ENCODE results near the gene RPS6KB2. TPM values are rescaled to one million over a fixed set of nuclear protein-coding genes. Genes with fewer than 3 reads are reported as not detected.

Gene RPS6KB2
- total and polyA plus RNA-seq, 2 experiments from 2014 or later, result 29.5 to 41.3 TPM

DNA sequence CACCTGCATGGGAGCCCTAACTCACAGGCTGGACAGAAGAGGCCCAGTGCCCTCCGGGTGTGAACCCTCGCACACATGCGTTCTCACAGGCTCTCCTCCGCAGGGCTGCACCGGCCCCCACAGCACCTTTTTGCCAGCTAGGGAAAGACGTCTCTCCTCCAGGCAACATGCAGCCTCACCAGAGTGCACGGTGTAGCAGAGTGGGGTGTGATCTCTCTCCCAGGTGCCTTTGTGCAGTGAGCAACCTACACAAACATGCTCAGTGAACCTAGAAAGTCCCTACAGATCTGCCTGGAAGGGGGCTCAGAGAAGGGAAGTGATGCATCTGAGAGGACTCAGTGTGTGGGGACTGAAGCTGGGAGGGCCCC is 16.5 kb upstream of the RPS6KB2 start:
- Histone ChIP-seq H3K36me3 (ENCODE audit: insufficient read depth) (no peaks in the 10 kb centered on the region), H3K4me3 (no peak overlapping the region), H3K27ac (ENCODE audit: low read depth) (no peak overlapping the region), H2AFZ (no peak overlapping the region), H3K79me2 (replicated peaks; ENCODE audit: insufficient read depth) (no peaks in the 10 kb centered on the region), H3K9me2 (ENCODE audit: insufficient read depth) (no peaks in the 10 kb centered on the region), H3K4me2 (no peak overlapping the region), H3K27me3 (ENCODE audit: insufficient read depth) (peaks cover 11% of the 10 kb centered on the region; the same call in 1 of the 2 replicates), H4K20me1 (replicated peaks; ENCODE audit: insufficient read depth) (no peaks in the 10 kb centered on the region), H3K4me1 (ENCODE audit: insufficient read depth) (peaks cover 12% of the 10 kb centered on the region; the same call in 1 of the 2 replicates), H3F3A (replicated peaks; ENCODE audit: low read depth) (no peaks in the 10 kb centered on the region)
- H3K4me3 Mint-ChIP-seq, result no peak overlapping the region
- H3K36me3 Mint-ChIP-seq (ENCODE audit: low read depth), result no peaks in the 10 kb centered on the region
- peaks cover 35% of the 10 kb centered on the region for H3K27me3 Mint-ChIP-seq (ENCODE audit: insufficient read depth, low read depth, poor library complexity)
- DNase-seq (ENCODE audit: low spot score) (no peak), ATAC-seq (no peak)
- no peak overlapping the region for H3K27ac Mint-ChIP-seq
- TF ChIP-seq ZNF331 (CRISPR knock-in tag; IDR thresholded peaks at IDR 0.05; ENCODE audit: low read depth), result no peak
- no peak for TF ChIP-seq NANOG (IDR thresholded peaks at IDR 0.05; ENCODE audit: borderline replicate concordance)
- TF ChIP-seq CTCF (conservative IDR thresholded peaks at IDR 0.05; ENCODE audit: low read depth in 2 of 2), result no peak
- TF ChIP-seq ZNF114 (CRISPR knock-in tag; IDR thresholded peaks at IDR 0.05), result no peak
- no peak for TF ChIP-seq EZH2 (IDR thresholded peaks at IDR 0.05; ENCODE audit: low read depth, unreplicated experiment)
- no peak for TF ChIP-seq JUNB (IDR thresholded peaks at IDR 0.05; ENCODE audit: unreplicated experiment)
- no peak for TF ChIP-seq EZH2phosphoT487 (IDR thresholded peaks at IDR 0.05; ENCODE audit: unreplicated experiment)
- TF ChIP-seq STAT1 (IDR thresholded peaks at IDR 0.05; ENCODE audit: unreplicated experiment), result no peak
- peaks cover 30% of the 10 kb centered on the region for H3K4me1 Mint-ChIP-seq
- H3K9me3 Mint-ChIP-seq, result no peaks in the 10 kb centered on the region

DNA sequence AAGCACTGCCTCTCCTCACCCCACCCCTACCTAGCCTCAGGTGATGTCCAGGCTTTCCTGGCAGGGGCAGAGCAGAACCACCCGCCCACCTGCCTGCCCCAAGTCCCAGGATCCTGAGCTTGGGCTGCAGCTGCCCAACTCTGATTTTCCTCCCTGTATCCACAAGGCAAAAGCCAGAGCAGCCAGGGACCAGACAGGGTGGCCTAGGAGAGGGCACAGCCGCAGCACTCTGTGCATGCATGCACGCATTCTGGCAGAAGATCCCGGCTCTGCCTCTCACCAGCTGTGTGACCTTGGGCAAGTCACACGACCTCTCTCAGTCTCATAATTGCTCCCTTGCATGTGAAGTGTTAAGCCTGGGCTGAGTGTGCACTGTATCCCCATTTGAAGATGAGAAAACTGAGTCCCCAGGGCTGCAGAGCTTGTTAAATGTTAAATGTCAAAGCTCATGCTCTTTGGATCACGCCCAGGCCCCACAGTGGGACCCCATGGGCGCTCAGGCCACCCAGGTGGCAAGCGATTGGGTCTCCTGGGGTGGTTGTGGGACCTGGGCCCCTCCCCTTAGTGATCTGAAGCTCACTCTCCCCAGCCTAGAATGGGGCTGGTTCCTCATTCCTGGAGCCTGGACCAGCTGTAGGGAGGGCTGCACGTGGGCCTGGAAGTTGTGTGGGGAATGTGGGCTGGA is 15.7 kb upstream of the RPS6KB2 start:
- Histone ChIP-seq H3K4me2 (no peak overlapping the region), H3K4me3 (no peak overlapping the region), H3F3A (replicated peaks; ENCODE audit: low read depth) (no peaks in the 10 kb centered on the region), H3K4me1 (ENCODE audit: insufficient read depth) (peaks cover 15% of the 10 kb centered on the region; the same call in 1 of the 2 replicates), H3K9me2 (ENCODE audit: insufficient read depth) (no peaks in the 10 kb centered on the region), H3K27ac (ENCODE audit: low read depth) (no peak overlapping the region), H3K36me3 (ENCODE audit: insufficient read depth) (no peaks in the 10 kb centered on the region), H4K20me1 (replicated peaks; ENCODE audit: insufficient read depth) (no peaks in the 10 kb centered on the region), H2AFZ (no peak overlapping the region), H3K27me3 (ENCODE audit: insufficient read depth) (peaks cover 11% of the 10 kb centered on the region; the same call in 1 of the 2 replicates), H3K79me2 (replicated peaks; ENCODE audit: insufficient read depth) (no peaks in the 10 kb centered on the region)
- no peaks in the 10 kb centered on the region for H3K9me3 Mint-ChIP-seq
- DNase-seq (ENCODE audit: low spot score), result no peak
- peaks cover 29% of the 10 kb centered on the region for H3K4me1 Mint-ChIP-seq
- no peak for ATAC-seq
- no peak overlapping the region for H3K4me3 Mint-ChIP-seq
- H3K27ac Mint-ChIP-seq, result no peak overlapping the region
- no peaks in the 10 kb centered on the region for H3K36me3 Mint-ChIP-seq (ENCODE audit: low read depth)
- H3K27me3 Mint-ChIP-seq (ENCODE audit: insufficient read depth, low read depth, poor library complexity), result peaks cover 33% of the 10 kb centered on the region
- TF ChIP-seq CTCF (conservative IDR thresholded peaks at IDR 0.05; ENCODE audit: low read depth in 2 of 2) (no peak), STAT1 (IDR thresholded peaks at IDR 0.05; ENCODE audit: unreplicated experiment) (no peak), ZNF114 (CRISPR knock-in tag; IDR thresholded peaks at IDR 0.05) (no peak), POLR2AphosphoS5 (IDR thresholded peaks at IDR 0.05; ENCODE audit: low read depth) (no peak), NANOG (IDR thresholded peaks at IDR 0.05; ENCODE audit: borderline replicate concordance) (no peak), CREB1 (CRISPR knock-in tag; IDR thresholded peaks at IDR 0.05; ENCODE audit: low read depth) (no peak), JUNB (IDR thresholded peaks at IDR 0.05; ENCODE audit: unreplicated experiment) (no peak), ZNF331 (CRISPR knock-in tag; IDR thresholded peaks at IDR 0.05; ENCODE audit: low read depth) (no peak)
- TF ChIP-seq, protein P1, sequence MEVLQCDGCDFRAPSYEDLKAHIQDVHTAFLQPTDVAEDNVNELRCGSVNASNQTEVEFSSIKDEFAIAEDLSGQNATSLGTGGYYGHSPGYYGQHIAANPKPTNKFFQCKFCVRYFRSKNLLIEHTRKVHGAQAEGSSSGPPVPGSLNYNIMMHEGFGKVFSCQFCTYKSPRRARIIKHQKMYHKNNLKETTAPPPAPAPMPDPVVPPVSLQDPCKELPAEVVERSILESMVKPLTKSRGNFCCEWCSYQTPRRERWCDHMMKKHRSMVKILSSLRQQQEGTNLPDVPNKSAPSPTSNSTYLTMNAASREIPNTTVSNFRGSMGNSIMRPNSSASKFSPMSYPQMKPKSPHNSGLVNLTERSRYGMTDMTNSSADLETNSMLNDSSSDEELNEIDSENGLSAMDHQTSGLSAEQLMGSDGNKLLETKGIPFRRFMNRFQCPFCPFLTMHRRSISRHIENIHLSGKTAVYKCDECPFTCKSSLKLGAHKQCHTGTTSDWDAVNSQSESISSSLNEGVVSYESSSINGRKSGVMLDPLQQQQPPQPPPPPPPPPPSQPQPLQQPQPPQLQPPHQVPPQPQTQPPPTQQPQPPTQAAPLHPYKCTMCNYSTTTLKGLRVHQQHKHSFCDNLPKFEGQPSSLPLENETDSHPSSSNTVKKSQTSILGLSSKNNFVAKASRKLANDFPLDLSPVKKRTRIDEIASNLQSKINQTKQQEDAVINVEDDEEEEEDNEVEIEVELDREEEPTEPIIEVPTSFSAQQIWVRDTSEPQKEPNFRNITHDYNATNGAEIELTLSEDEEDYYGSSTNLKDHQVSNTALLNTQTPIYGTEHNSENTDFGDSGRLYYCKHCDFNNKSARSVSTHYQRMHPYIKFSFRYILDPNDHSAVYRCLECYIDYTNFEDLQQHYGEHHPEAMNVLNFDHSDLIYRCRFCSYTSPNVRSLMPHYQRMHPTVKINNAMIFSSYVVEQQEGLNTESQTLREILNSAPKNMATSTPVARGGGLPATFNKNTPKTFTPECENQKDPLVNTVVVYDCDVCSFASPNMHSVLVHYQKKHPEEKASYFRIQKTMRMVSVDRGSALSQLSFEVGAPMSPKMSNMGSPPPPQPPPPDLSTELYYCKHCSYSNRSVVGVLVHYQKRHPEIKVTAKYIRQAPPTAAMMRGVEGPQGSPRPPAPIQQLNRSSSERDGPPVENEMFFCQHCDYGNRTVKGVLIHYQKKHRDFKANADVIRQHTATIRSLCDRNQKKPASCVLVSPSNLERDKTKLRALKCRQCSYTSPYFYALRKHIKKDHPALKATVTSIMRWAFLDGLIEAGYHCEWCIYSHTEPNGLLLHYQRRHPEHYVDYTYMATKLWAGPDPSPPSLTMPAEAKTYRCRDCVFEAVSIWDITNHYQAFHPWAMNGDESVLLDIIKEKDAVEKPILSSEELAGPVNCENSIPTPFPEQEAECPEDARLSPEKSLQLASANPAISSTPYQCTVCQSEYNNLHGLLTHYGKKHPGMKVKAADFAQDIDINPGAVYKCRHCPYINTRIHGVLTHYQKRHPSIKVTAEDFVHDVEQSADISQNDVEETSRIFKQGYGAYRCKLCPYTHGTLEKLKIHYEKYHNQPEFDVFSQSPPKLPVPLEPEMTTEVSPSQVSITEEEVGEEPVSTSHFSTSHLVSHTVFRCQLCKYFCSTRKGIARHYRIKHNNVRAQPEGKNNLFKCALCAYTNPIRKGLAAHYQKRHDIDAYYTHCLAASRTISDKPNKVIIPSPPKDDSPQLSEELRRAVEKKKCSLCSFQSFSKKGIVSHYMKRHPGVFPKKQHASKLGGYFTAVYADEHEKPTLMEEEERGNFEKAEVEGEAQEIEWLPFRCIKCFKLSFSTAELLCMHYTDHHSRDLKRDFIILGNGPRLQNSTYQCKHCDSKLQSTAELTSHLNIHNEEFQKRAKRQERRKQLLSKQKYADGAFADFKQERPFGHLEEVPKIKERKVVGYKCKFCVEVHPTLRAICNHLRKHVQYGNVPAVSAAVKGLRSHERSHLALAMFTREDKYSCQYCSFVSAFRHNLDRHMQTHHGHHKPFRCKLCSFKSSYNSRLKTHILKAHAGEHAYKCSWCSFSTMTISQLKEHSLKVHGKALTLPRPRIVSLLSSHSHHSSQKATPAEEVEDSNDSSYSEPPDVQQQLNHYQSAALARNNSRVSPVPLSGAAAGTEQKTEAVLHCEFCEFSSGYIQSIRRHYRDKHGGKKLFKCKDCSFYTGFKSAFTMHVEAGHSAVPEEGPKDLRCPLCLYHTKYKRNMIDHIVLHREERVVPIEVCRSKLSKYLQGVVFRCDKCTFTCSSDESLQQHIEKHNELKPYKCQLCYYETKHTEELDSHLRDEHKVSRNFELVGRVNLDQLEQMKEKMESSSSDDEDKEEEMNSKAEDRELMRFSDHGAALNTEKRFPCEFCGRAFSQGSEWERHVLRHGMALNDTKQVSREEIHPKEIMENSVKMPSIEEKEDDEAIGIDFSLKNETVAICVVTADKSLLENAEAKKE (CRISPR knock-in tag; IDR thresholded peaks at IDR 0.05), result no peak
